ENCODE data around the gene KIAA0232. TPM values are rescaled to one million over a fixed set of nuclear protein-coding genes. Genes with fewer than 3 reads are reported as not detected.

Gene KIAA0232
- polyA plus RNA-seq, 1 donor (not counting 4 experiments of a cell fraction or from before 2014, with no cell fraction given), result 10.0 TPM

- no peak for DNase-seq (ENCODE audit: low read depth, low spot score)
- Histone ChIP-seq H3K27ac (ENCODE audit: control insufficient read depth, insufficient read depth, low read length) (no peak overlapping the region), H3K4me2 (ENCODE audit: control insufficient read depth, extremely low read depth, insufficient read depth, low read depth, low read length) (no peak overlapping the region), H4K20me1 (ENCODE audit: control insufficient read depth, extremely low read depth, insufficient read depth, low read length) (no peaks in the 10 kb centered on the region), H3K27me3 (ENCODE audit: control insufficient read depth, extremely low read depth, insufficient read depth, low read length) (no peaks in the 10 kb centered on the region), H3K9me3 (ENCODE audit: control insufficient read depth, low read depth, low read length) (no peaks in the 10 kb centered on the region), H3K36me3 (ENCODE audit: control insufficient read depth in 2 of 2, extremely low read depth in 1 of 2, insufficient read depth in 2 of 2, low read length in 2 of 2) (no peaks in the 10 kb centered on the region), H3K9ac (ENCODE audit: control insufficient read depth, extremely low read depth, insufficient read depth, low read length) (no peak overlapping the region), H3K4me3 (ENCODE audit: control insufficient read depth in 2 of 3, extremely low read depth in 1 of 3, insufficient read depth in 2 of 3, low read depth in 1 of 3, low read length in 3 of 3) (no peak overlapping the region), H3K79me2 (ENCODE audit: control insufficient read depth, insufficient read depth, low read length) (no peaks in the 10 kb centered on the region), H2AFZ (ENCODE audit: control insufficient read depth, low read length) (no peak overlapping the region), H3K9me1 (ENCODE audit: control insufficient read depth, extremely low read depth, insufficient read depth, low read length) (no peaks in the 10 kb centered on the region), H3K4me1 (ENCODE audit: control insufficient read depth, extremely low read depth, insufficient read depth, low read length) (no peaks in the 10 kb centered on the region)
- no peak for TF ChIP-seq EZH2 (IDR thresholded peaks at IDR 0.05; ENCODE audit: low read length)
- TF ChIP-seq, protein P1, sequence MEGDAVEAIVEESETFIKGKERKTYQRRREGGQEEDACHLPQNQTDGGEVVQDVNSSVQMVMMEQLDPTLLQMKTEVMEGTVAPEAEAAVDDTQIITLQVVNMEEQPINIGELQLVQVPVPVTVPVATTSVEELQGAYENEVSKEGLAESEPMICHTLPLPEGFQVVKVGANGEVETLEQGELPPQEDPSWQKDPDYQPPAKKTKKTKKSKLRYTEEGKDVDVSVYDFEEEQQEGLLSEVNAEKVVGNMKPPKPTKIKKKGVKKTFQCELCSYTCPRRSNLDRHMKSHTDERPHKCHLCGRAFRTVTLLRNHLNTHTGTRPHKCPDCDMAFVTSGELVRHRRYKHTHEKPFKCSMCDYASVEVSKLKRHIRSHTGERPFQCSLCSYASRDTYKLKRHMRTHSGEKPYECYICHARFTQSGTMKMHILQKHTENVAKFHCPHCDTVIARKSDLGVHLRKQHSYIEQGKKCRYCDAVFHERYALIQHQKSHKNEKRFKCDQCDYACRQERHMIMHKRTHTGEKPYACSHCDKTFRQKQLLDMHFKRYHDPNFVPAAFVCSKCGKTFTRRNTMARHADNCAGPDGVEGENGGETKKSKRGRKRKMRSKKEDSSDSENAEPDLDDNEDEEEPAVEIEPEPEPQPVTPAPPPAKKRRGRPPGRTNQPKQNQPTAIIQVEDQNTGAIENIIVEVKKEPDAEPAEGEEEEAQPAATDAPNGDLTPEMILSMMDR (optimal IDR thresholded peaks at IDR 0.05 in 1 of 3, IDR thresholded peaks at IDR 0.05 in 1 of 3, conservative IDR thresholded peaks at IDR 0.05 in 1 of 3; ENCODE audit: extremely low read depth in 1 of 3, insufficient read depth in 2 of 3, low read length in 3 of 3), result no peak
- dilution Hi-C loops (cut with MboI; ENCODE audit: extremely low pct_ligation_motif_present, low sequenced_read_pairs), result no loop called here
- FAIRE-seq, result no peak
These were observed 116.2 kb downstream of the KIAA0232 start for GRCh38 chr4:6898763-6899162.

- H3K36me3 ChIP-seq (ENCODE audit: control insufficient read depth in 2 of 2, extremely low read depth in 1 of 2, insufficient read depth in 2 of 2, low read length in 2 of 2), result no peaks in the 10 kb centered on the region
- no peaks in the 10 kb centered on the region for H3K9me3 ChIP-seq (ENCODE audit: control insufficient read depth, low read depth, low read length)
- no peaks in the 10 kb centered on the region for H3K79me2 ChIP-seq (ENCODE audit: control insufficient read depth, insufficient read depth, low read length)
- dilution Hi-C loops (cut with MboI; ENCODE audit: extremely low pct_ligation_motif_present, low sequenced_read_pairs), result no loop called here
- H3K4me3 ChIP-seq (ENCODE audit: control insufficient read depth in 2 of 3, extremely low read depth in 1 of 3, insufficient read depth in 2 of 3, low read depth in 1 of 3, low read length in 3 of 3), result no peak overlapping the region
- H3K9ac ChIP-seq (ENCODE audit: control insufficient read depth, extremely low read depth, insufficient read depth, low read length), result no peak overlapping the region
- TF ChIP-seq, protein P1 (optimal IDR thresholded peaks at IDR 0.05 in 1 of 3, IDR thresholded peaks at IDR 0.05 in 1 of 3, conservative IDR thresholded peaks at IDR 0.05 in 1 of 3; ENCODE audit: extremely low read depth in 1 of 3, insufficient read depth in 2 of 3, low read length in 3 of 3), result no peak
- TF ChIP-seq EZH2 (IDR thresholded peaks at IDR 0.05; ENCODE audit: low read length), result no peak
- H3K27me3 ChIP-seq (ENCODE audit: control insufficient read depth, extremely low read depth, insufficient read depth, low read length), result no peaks in the 10 kb centered on the region
- no peaks in the 10 kb centered on the region for H3K4me1 ChIP-seq (ENCODE audit: control insufficient read depth, extremely low read depth, insufficient read depth, low read length)
- H4K20me1 ChIP-seq (ENCODE audit: control insufficient read depth, extremely low read depth, insufficient read depth, low read length), result no peaks in the 10 kb centered on the region
- DNase-seq (ENCODE audit: low read depth, low spot score), result no peak
- H3K4me2 ChIP-seq (ENCODE audit: control insufficient read depth, extremely low read depth, insufficient read depth, low read depth, low read length), result no peak overlapping the region
- FAIRE-seq, result no peak
- H3K9me1 ChIP-seq (ENCODE audit: control insufficient read depth, extremely low read depth, insufficient read depth, low read length), result no peaks in the 10 kb centered on the region
- H2AFZ ChIP-seq (ENCODE audit: control insufficient read depth, low read length), result no peak overlapping the region
- H3K27ac ChIP-seq (ENCODE audit: control insufficient read depth, insufficient read depth, low read length), result no peak overlapping the region
These were observed 117.8 kb downstream of the KIAA0232 start for GRCh38 chr4:6900181-6900812.

Data from keratinocyte (primary cell).